ENCODE measurements around the gene PPP1R37. TPM values are rescaled to one million over a fixed set of nuclear protein-coding genes. Genes with fewer than 3 reads are reported as not detected.

The PPP1R37 gene
- total and polyA plus RNA-seq, 2 of the 13 experiments (the other 11 are each of a cell fraction or from before 2014, with no cell fraction given) = 9.0 to 14.3 TPM

DNA sequence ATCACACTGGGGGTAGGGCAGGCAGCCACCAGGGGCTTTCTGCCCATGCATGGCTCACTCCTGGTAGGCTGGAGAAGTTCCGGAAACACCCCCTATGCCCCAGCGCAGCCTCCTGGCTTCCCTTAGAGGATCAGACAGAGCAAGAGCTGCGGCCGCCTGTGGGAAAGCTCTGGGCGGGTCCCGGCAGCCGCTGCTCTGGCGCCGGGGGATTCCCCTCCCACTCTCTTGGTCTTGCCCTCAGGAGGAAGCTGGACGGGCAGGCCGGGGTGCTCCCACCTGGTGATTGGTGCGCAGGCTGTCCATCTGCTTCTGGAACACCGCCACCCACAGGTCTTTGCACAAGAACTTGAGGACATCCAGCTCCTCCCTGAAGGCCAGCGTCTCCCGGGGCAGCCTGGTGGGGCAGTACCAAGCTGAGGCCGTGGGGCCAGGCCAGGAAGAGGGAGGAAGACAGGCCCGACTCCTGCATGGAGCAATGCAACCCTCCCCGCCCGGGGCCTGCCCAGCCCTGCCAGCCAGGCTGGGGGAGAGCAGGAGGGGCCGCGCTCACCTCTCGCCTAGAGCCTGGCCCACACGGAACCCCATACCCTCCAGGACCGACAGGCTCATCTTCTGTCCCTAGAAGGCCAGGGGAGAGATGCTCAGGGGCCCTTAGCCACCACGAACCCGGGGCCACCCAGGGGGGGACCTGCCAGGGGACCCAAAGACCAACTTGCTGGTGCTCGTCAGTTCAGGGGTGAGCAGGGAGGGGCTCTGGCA, 71.8 kb downstream of the PPP1R37 start (continued):
- TF ChIP-seq, protein P1, sequence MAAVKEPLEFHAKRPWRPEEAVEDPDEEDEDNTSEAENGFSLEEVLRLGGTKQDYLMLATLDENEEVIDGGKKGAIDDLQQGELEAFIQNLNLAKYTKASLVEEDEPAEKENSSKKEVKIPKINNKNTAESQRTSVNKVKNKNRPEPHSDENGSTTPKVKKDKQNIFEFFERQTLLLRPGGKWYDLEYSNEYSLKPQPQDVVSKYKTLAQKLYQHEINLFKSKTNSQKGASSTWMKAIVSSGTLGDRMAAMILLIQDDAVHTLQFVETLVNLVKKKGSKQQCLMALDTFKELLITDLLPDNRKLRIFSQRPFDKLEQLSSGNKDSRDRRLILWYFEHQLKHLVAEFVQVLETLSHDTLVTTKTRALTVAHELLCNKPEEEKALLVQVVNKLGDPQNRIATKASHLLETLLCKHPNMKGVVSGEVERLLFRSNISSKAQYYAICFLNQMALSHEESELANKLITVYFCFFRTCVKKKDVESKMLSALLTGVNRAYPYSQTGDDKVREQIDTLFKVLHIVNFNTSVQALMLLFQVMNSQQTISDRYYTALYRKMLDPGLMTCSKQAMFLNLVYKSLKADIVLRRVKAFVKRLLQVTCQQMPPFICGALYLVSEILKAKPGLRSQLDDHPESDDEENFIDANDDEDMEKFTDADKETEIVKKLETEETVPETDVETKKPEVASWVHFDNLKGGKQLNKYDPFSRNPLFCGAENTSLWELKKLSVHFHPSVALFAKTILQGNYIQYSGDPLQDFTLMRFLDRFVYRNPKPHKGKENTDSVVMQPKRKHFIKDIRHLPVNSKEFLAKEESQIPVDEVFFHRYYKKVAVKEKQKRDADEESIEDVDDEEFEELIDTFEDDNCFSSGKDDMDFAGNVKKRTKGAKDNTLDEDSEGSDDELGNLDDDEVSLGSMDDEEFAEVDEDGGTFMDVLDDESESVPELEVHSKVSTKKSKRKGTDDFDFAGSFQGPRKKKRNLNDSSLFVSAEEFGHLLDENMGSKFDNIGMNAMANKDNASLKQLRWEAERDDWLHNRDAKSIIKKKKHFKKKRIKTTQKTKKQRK (IDR thresholded peaks at IDR 0.05; ENCODE audit: low read length) = no peak
- TF ChIP-seq ZSCAN12 (CRISPR knock-in tag; IDR thresholded peaks at IDR 0.05) (no peak), ZBTB7A (CRISPR knock-in tag; IDR thresholded peaks at IDR 0.05) (no peak), AKAP8 (CRISPR knock-in tag; IDR thresholded peaks at IDR 0.05) (peak; percentile 73; the same call in 1 of the 2 replicates), ZNF333 (CRISPR knock-in tag; IDR thresholded peaks at IDR 0.05; ENCODE audit: borderline replicate concordance) (peak; percentile 62; the same call in 1 of the 2 replicates), SKI (IDR thresholded peaks at IDR 0.05; ENCODE audit: partially characterized antibody) (no peak), ZNF652 (CRISPR knock-in tag; IDR thresholded peaks at IDR 0.05; ENCODE audit: borderline replicate concordance, low read depth) (no peak), NKX3-1 (CRISPR knock-in tag; IDR thresholded peaks at IDR 0.05) (no peak), ZKSCAN8 (CRISPR knock-in tag; IDR thresholded peaks at IDR 0.05; ENCODE audit: borderline replicate concordance) (no peak), ZBTB3 (CRISPR knock-in tag; IDR thresholded peaks at IDR 0.05; ENCODE audit: borderline replicate concordance, low read depth) (no peak), BRD4 (CRISPR knock-in tag; IDR thresholded peaks at IDR 0.05) (no peak), ZNF562 (CRISPR knock-in tag; IDR thresholded peaks at IDR 0.05; ENCODE audit: borderline replicate concordance) (no peak), MAFF (IDR thresholded peaks at IDR 0.05; ENCODE audit: low read depth, low read length) (no peak)
- TF ChIP-seq, protein P2, sequence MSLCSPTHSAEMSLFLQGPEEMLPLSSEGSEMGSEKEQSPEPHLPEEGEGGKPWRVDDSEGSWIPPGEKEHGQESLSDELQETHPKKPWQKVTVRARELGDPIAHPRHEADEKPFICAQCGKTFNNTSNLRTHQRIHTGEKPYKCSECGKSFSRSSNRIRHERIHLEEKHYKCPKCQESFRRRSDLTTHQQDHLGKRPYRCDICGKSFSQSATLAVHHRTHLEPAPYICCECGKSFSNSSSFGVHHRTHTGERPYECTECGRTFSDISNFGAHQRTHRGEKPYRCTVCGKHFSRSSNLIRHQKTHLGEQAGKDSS (CRISPR knock-in tag; IDR thresholded peaks at IDR 0.05; ENCODE audit: borderline replicate concordance, low read depth) = no peak
- TF ChIP-seq, protein P3, sequence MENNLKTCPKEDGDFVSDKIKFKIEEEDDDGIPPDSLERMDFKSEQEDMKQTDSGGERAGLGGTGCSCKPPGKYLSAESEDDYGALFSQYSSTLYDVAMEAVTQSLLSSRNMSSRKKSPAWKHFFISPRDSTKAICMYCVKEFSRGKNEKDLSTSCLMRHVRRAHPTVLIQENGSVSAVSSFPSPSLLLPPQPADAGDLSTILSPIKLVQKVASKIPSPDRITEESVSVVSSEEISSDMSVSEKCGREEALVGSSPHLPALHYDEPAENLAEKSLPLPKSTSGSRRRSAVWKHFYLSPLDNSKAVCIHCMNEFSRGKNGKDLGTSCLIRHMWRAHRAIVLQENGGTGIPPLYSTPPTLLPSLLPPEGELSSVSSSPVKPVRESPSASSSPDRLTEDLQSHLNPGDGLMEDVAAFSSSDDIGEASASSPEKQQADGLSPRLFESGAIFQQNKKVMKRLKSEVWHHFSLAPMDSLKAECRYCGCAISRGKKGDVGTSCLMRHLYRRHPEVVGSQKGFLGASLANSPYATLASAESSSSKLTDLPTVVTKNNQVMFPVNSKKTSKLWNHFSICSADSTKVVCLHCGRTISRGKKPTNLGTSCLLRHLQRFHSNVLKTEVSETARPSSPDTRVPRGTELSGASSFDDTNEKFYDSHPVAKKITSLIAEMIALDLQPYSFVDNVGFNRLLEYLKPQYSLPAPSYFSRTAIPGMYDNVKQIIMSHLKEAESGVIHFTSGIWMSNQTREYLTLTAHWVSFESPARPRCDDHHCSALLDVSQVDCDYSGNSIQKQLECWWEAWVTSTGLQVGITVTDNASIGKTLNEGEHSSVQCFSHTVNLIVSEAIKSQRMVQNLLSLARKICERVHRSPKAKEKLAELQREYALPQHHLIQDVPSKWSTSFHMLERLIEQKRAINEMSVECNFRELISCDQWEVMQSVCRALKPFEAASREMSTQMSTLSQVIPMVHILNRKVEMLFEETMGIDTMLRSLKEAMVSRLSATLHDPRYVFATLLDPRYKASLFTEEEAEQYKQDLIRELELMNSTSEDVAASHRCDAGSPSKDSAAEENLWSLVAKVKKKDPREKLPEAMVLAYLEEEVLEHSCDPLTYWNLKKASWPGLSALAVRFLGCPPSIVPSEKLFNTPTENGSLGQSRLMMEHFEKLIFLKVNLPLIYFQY (CRISPR knock-in tag; IDR thresholded peaks at IDR 0.05; ENCODE audit: borderline replicate concordance) = no peak
- TF ChIP-seq, protein P4, sequence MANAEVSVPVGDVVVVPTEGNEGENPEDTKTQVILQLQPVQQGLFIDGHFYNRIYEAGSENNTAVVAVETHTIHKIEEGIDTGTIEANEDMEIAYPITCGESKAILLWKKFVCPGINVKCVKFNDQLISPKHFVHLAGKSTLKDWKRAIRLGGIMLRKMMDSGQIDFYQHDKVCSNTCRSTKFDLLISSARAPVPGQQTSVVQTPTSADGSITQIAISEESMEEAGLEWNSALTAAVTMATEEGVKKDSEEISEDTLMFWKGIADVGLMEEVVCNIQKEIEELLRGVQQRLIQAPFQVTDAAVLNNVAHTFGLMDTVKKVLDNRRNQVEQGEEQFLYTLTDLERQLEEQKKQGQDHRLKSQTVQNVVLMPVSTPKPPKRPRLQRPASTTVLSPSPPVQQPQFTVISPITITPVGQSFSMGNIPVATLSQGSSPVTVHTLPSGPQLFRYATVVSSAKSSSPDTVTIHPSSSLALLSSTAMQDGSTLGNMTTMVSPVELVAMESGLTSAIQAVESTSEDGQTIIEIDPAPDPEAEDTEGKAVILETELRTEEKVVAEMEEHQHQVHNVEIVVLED (CRISPR knock-in tag; IDR thresholded peaks at IDR 0.05; ENCODE audit: borderline replicate concordance) = no peak

Measured in HepG2 (cell line).